Measurements from ENCODE around the gene MYOM1. TPM values are rescaled to one million over a fixed set of nuclear protein-coding genes. Genes with fewer than 3 reads are reported as not detected.
A peak's percentile ranks its signal among the peaks of the same experiment; 100 is the strongest.

MYOM1 gene
- total RNA-seq, 1 donor from 2014 or later: 2.5 TPM

DNA sequence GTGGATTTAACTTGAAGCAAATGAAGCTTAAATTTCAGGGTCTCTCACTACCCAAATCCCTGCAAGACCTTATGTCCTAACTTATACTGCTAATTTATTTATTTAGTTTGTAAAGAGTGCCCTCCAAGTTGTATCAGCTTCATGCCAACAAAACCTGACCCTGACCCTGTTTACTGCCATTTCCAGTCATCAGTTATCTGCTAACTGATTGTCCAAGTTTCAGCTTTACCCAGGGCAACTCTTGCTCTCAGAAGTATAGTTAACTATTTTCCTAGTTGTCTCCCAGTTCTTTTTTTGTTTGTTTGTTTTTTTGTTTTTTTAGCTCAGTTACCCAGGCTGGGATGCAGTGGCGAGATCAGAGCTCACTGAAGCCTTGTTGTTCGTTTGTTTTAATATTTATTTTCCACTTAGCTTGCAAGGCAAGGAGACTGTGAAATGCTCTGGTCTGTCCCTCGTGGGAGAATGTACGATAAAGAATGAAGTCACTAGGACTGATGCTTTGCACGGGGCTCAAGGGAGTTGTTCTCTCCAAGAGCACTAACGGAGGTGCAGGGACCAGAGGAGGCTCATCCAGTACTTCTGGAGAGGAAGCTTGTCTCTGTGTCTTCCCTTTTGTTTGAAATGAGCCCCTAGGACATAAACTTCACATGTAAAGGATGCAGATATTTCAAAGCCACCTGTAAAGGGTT is 35.3 kb downstream of the MYOM1 start:
- DNase-seq (no peak), ATAC-seq (no peak)
- no peaks in the 10 kb centered on the region for H3K27me3 ChIP-seq
- H3K4me3 ChIP-seq: no peak overlapping the region
- no peak overlapping the region for H3K27ac ChIP-seq
- TF ChIP-seq, protein P1, sequence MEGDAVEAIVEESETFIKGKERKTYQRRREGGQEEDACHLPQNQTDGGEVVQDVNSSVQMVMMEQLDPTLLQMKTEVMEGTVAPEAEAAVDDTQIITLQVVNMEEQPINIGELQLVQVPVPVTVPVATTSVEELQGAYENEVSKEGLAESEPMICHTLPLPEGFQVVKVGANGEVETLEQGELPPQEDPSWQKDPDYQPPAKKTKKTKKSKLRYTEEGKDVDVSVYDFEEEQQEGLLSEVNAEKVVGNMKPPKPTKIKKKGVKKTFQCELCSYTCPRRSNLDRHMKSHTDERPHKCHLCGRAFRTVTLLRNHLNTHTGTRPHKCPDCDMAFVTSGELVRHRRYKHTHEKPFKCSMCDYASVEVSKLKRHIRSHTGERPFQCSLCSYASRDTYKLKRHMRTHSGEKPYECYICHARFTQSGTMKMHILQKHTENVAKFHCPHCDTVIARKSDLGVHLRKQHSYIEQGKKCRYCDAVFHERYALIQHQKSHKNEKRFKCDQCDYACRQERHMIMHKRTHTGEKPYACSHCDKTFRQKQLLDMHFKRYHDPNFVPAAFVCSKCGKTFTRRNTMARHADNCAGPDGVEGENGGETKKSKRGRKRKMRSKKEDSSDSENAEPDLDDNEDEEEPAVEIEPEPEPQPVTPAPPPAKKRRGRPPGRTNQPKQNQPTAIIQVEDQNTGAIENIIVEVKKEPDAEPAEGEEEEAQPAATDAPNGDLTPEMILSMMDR (IDR thresholded peaks at IDR 0.05): no peak
- no peaks in the 10 kb centered on the region for H3K9me3 ChIP-seq
- intact Hi-C loops (cut with DNase I): no loop called here
- no peaks in the 10 kb centered on the region for H3K36me3 ChIP-seq
- H3K4me1 ChIP-seq: no peaks in the 10 kb centered on the region

DNA sequence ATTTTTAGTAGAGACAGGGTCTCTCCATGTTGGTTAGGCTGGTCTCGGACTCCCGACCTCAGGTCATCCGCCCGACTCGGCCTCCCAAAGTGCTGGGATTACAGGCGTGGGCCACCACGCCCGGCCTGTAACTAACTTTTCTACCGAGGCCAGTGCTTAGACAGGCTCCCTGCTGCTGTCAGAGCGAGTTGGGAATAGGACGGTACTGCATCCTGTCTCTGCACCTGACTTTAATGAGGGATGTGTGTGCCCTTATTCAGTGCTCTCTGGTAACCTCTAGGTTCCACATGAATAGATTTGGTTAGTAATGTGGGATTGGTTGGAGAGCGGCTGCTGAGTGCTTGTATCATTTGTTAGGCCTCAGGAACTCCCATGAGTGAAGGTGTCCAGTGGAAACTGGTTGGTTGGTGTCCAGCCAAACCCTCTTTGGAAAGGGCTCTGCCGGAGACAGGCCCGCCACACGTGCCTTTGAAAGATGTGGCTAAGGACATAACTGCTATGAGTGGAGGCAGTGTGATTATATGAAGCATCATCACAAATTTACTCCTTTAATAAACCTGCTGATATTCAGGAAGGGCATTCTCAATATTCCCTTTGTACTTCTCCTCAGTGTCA is 36.6 kb downstream of the MYOM1 start:
- ATAC-seq: no peak
- no peak overlapping the region for H3K4me3 ChIP-seq
- no peak overlapping the region for H3K27ac ChIP-seq
- TF ChIP-seq, protein P1 (IDR thresholded peaks at IDR 0.05): no peak
- intact Hi-C loops (cut with DNase I): no loop called here
- no peak for DNase-seq
- no peaks in the 10 kb centered on the region for H3K9me3 ChIP-seq
- H3K27me3 ChIP-seq: no peaks in the 10 kb centered on the region
- H3K36me3 ChIP-seq: no peaks in the 10 kb centered on the region
- H3K4me1 ChIP-seq: no peaks in the 10 kb centered on the region

DNA sequence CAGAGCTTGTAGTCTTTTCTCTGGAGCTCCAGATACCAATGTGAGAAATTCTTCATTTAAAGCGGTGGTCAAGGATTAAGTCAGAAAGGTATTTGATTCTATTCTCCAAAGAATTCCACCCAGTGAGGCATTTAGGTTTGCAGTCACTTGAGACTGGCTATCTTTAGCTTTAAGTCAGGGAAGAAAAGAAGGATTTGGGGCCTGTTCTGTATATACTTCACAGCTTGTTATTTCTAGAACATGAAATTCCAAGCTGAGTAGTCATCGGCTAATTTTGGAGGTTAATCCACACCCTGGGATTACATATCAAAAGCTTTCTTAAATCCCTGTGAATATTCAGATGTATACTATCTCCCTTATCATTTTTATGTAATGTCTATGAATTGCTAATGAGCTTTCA is 39.4 kb downstream of the MYOM1 start:
- TF ChIP-seq, protein P1 (IDR thresholded peaks at IDR 0.05): no peak

DNA sequence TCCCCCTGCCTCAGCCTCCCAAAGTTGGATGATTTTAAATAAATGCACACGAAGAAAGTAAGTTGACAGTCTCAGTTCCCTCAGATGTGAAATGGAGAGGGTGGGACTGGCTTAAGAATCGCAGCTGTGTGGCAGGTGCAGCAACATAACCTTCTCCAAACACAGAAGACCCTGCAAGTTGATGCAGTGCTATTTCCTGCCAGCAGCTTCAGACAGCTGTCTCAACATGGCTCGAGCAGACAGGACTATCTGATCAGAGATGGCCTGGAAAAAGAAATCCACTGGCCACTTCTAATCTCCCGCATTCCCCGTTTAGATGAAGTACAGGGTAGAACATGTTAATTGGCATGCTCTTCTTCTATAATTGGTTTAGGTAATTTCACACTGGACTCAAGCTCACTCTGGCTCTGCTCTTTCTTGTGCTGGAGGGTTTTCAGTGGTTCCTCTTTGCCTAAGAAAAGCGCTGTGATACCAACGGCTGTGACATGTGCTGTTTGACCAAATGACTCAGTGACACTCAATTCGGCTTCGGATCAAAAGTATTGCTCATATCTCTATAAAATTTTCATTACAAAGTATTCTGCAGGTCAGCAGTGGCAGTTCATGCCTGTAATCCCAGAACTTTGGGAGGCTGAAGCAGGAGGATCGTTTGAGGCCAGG is 40.2 kb downstream of the MYOM1 start:
- H3K4me3 ChIP-seq: no peak overlapping the region
- H3K9me3 ChIP-seq: no peaks in the 10 kb centered on the region
- DNase-seq (no peak), ATAC-seq (no peak)
- H3K36me3 ChIP-seq: no peaks in the 10 kb centered on the region
- H3K27ac ChIP-seq: no peak overlapping the region
- TF ChIP-seq, protein P1 (IDR thresholded peaks at IDR 0.05): no peak
- H3K27me3 ChIP-seq: no peaks in the 10 kb centered on the region
- intact Hi-C loops (cut with DNase I): no loop called here
- peaks cover 13% of the 10 kb centered on the region for H3K4me1 ChIP-seq

More for the DNA sequence above, 39.4 kb downstream of the MYOM1 start:
- DNase-seq (no peak), ATAC-seq (no peak)
- no peak overlapping the region for H3K27ac ChIP-seq
- H3K27me3 ChIP-seq: no peaks in the 10 kb centered on the region
- no peaks in the 10 kb centered on the region for H3K9me3 ChIP-seq
- H3K36me3 ChIP-seq: no peaks in the 10 kb centered on the region
- intact Hi-C loops (cut with DNase I): no loop called here
- peaks cover 6% of the 10 kb centered on the region for H3K4me1 ChIP-seq
- H3K4me3 ChIP-seq: no peak overlapping the region

DNA sequence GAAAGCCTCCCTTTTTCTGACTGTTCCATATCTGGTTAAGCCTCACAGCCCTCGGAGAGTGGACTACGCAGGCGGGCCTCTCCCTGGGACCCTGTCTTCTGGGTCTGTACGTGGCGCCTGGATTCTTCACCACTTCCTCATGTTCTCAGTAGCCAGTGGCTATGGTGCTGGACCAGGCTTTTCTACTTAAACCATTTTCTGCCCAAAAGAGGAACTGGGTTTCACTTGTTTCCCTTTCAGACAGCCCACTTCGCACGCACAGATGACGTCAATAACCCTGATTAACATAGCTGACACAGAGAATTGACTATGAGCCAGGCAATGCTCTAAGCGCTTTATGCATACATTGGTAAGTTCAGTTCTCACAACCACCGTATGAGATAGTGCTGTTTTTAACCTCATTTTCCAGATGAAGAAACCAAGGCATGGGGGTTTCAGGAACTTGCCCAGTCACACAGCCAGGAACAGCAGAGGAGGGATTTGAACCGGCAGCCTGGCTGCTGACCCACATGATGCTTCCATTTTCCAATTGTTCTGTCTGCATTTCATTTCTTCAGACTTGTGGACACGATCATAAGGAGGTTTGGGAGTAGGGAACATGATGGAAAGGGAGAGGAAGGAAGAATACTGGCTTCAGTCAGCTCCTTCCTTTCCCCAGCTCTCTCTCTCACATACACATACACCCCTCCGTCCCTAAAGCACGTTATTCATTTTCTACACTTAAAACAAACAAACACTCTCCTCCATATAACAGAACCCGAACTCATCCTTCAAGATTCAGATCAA is 41.7 kb downstream of the MYOM1 start:
- ATAC-seq (peak; percentile 93), DNase-seq (peak; percentile 67)
- Histone ChIP-seq H3K4me1 (peaks cover 13% of the 10 kb centered on the region), H3K9me3 (no peaks in the 10 kb centered on the region), H3K27me3 (no peaks in the 10 kb centered on the region), H3K4me3 (no peak overlapping the region), H3K36me3 (no peaks in the 10 kb centered on the region), H3K27ac (peak overlapping the region; percentile 68)
- intact Hi-C loops (cut with DNase I): no loop called here
- TF ChIP-seq, protein P1 (IDR thresholded peaks at IDR 0.05): no peak

All from upper lobe of right lung (tissue), 1 donor.